HG03025 (cell line): Measurements from ENCODE around the gene PPIC.
"Not testable (repeated sequence)": the region's sequence is repeated elsewhere in the genome, so short reads cannot be mapped to it uniquely, and the experiment has no call there.

ENCODE experiments used
- ATAC-seq: cut with Tn5 transposase; IDR thresholded peaks from one replicate; pipeline ENCODE4 v1.9.1; 2021; ENCODE audit warnings: mild to moderate bottlenecking, moderate library complexity; ENCODE audit not compliant: unreplicated experiment, low FRiP score

The PPIC gene

DNA sequence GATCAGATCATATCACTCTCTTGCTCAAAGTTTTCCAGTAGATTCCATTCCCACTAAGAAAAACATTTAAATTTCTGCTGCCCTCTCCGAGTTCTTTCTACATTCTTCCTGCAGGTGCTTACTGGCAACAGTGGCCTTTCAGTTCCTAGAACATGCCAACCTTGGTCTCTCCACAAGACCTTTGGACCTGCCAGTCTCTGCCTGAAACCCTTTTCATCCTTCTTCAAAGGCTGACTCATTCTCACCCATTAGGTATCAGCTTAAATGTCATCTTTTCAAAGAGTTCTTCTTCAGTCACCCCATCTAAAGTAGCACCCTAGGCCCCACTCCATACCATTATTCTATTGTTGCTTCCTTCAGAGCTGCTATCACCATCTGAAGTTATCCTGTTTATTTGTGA, 21.8 kb downstream of the PPIC start:
- ATAC-seq = no peak

DNA sequence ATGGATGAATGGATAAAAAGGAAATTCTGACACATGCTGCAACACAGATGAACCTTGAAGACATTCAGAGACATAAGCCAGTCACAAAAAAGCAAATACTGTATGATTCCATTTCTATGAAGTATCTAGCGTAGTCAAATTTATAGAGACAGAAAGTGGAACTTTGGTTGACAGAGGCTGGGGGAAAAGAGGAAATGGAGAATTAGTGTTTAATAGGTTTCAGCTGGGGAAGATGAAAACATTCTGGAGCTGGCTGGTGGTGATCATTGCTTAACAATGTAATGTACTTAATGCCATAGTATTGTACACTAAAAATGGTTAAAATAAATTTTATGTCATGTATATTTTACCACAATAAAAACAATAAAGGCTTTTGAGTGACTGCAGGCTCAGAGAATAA, 24.2 kb downstream of the PPIC start:
- no peak for ATAC-seq

GRCh38 chr5:123007754-123008153, 28.8 kb downstream of the PPIC start:
- no peak for ATAC-seq

- ATAC-seq = no peak
Observed at GRCh38 chr5:123007182-123007581, 29.3 kb downstream of the PPIC start.

DNA sequence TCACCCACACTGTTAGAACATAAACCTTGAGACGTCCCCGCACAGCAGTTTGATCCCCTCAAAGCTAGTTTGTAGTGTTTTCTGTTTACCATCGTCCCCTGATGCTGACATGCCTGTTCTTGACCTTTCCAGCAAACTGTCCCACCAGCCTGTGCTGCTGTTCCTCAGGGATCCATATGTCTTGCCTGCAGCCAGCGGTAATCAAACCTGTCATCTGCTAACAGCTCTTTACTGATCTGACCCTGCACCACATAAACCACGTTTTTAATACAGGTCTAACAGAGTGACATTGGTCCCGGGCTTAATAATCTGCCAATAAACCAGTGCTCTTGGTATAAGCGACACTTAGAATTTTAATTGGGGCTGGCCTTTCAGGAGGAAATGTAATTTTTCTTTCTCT, 34.7 kb downstream of the PPIC start:
- ATAC-seq = no peak

DNA sequence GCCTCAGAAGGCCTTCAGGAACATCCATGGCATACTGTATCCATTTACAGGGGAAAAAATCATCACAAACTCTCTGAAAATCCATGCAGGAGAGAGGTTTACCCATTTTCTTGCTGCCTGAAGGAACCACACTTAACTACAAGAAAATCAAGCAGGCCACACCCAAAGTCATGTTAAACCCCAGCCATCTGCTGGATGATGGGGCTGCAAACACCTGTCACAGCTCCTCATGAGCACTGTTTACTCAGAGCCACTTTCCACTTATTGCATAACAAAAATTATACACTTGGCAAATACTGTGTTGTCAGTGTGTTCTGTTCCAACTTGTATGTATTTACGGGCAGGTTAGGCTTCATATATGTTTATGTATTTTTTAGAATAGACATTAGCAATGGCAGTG, 35.8 kb downstream of the PPIC start:
- no peak for ATAC-seq

- peak; percentile 95 for ATAC-seq
Observed at GRCh38 chr5:122999947-123000563, 36.5 kb downstream of the PPIC start.

GRCh38 chr5:122997294-122997693, 39.2 kb downstream of the PPIC start:
- ATAC-seq = no peak

- ATAC-seq = no peak
Observed at GRCh38 chr5:122996091-122996490, 40.4 kb downstream of the PPIC start.

- ATAC-seq = peak; percentile 98
Observed at GRCh38 chr5:122985954-122986721, 50.4 kb downstream of the PPIC start.

DNA sequence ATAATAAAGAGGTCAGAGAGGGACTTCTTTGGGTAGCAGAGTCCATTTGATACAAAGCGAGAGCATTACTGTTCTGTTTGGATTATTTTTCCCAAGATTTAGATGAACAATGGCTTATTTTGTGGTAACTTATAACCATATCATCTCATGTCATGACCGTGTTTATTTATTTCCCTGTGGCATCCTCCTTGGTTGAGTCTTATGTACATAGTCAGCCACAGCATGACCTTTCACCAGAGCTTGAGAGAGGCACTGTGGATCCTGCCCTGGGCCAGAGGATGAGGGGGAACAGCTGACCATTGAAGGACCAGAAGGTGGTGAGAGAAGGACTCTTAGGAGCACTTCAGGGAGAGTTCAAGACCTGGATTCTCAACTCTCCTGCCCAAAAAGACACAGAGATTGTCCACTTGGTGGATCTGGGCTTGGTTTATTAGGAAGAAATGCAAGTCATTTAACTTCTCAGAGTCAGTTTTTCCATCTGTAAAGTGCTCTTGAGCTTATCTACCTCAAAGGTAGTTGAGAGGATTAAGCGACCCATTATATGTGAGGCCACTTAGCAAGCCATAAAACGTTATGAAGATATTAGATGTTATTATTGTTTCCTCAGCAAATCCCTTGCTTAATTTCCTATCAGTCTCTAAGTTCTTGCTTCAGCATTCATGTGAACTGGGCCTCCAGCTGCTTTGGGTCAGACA, 51.4 kb downstream of the PPIC start:
- no peak for ATAC-seq

DNA sequence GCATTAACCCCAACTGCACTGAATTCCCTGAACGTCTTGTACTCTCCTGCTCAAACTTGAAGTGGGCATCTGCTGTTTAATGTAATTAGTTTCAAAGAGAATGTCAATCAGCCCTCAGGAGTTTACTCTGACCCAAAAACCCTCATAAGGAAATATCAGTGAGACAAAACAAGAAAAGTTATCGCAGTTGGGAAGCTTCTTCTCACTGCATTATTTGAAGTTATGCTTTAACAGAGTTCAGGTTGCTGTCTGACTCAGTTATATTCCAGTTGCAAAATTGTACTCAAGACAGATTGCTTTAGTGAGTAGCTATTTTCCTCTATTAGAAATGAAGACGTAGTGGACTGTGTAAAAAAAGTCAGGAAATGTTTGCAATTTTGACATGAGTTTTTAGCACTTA, 52.1 kb downstream of the PPIC start:
- ATAC-seq = no peak

DNA sequence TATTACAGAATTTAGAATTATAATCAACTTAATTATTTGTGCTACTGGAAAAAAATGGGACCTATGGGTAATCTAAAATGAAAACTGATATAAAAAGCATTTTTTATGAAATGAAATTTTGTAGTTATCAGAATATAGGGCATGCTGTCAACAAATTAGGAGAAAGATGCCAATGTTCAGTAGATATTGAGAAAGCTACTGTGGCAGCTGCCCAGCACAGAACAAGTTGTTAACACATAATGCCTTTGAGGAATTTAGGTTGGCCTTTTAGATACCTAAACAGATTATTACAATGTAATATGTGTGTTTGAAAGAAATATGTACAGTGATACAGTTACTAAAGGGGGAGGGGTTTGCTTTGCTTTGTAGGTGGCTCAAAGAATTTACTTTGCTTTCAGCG, 54.1 kb downstream of the PPIC start:
- no peak for ATAC-seq

GRCh38 chr5:122981846-122982245, 54.7 kb downstream of the PPIC start:
- ATAC-seq = no peak

GRCh38 chr5:122978644-122979297, 57.8 kb downstream of the PPIC start:
- no peak for ATAC-seq

DNA sequence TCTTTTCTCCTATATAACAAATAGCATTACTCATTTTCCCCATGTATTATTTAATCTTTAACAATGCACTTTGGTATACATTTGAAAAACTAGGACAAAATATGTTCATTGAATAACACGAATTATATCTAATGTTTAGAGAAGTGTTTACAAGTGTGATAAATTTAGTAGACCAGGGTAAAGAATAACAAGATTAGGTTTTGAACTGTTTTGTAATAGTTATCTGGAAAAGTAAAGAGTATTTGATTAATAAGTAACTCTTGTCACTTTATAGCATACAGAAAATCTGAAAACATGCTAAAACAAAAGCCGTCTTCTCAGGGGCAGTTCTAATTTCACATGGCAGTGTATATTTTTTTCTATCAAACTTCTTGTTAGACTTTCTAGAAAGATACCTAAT, 58.5 kb downstream of the PPIC start:
- ATAC-seq = no peak

GRCh38 chr5:122977319-122977718, 59.2 kb downstream of the PPIC start:
- no peak for ATAC-seq

GRCh38 chr5:122974251-122974650, 62.3 kb downstream of the PPIC start:
- not testable (repeated sequence) for ATAC-seq

DNA sequence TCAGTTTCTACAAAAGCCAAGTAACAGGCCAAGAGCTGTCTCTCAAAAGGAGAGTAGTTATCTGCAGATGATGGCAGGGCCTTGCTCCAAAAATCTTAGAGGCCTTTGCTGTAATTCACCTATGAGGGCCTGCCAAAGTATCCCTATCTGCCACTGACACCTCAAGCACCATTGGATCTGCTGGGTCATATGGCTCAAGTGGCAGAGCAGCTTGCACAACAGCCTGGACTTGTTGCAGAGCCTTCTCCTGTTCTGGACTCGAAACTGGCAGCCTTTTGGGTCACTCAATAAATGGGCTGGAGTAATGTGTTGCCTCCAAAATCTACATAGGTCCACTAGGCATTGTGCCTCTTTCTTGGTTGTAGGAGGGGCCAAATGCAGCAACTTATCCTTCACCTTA, 62.8 kb downstream of the PPIC start:
- ATAC-seq = not testable (repeated sequence)
